ENCODE data around the gene MATK. TPM values are rescaled to one million over a fixed set of nuclear protein-coding genes. Genes with fewer than 3 reads are reported as not detected.

MATK gene
- total RNA-seq, 1 donor from 2014 or later: not detected

DNA sequence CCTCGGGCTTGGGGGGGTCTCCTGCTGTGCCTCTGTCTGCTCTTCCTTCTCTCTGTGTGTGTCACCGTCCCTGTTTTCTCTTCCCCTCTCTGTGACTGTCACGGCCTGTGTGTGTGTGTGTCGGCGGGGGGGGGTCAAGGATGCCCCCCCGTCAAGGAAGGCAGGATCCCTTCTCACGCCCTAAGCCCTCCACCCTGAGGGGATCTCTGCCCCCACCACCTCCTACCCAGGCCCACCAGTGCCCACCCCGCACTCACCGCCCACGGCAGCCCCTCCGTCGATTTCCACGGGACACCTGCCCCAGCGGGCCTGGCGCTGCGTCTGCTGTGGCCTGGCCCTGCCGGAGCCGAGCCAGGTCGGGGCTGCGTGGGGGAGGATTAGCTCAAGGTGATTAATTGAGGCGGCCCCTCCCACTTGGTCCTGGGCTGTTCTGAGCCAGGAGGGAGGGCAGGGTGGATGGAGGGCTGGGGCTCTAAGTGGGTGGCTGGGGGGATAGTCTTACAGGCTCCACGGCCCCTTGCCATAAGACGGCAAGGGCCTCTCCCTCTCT lies 14.2 kb downstream of the MATK start, which contains the start of gene RAX2:
Gene RAX2, minus strand, starts transcription at position 323 of the 550 bp plus-strand sequence. CDS start 486 bp downstream, outside the sequence.
- Mint-ChIP-seq H3K27ac (ENCODE audit: unreplicated experiment) (no peak within 1 kb of the TSS), H3K9me3 (ENCODE audit: unreplicated experiment) (no peaks in the 10 kb centered on the region), H3K4me1 (ENCODE audit: low read depth, unreplicated experiment) (no peaks in the 10 kb centered on the region), H3K36me3 (ENCODE audit: low read depth, unreplicated experiment) (peaks cover 3% of the 10 kb centered on the region), H3K4me3 (ENCODE audit: unreplicated experiment) (no peak within 1 kb of the TSS), H3K27me3 (ENCODE audit: low read depth, unreplicated experiment) (peaks cover 16% of the 10 kb centered on the region)
- H3K27ac ChIP-seq (ENCODE audit: low read depth, low read length): no peak within 1 kb of the TSS
- no peak within 1 kb of the TSS for H3K4me2 ChIP-seq (ENCODE audit: low read length)
- no peaks in the 10 kb centered on the region for H3K9me3 ChIP-seq (ENCODE audit: insufficient read depth, low read depth, low read length)
- FAIRE-seq: no peak
- TF ChIP-seq, protein P1, sequence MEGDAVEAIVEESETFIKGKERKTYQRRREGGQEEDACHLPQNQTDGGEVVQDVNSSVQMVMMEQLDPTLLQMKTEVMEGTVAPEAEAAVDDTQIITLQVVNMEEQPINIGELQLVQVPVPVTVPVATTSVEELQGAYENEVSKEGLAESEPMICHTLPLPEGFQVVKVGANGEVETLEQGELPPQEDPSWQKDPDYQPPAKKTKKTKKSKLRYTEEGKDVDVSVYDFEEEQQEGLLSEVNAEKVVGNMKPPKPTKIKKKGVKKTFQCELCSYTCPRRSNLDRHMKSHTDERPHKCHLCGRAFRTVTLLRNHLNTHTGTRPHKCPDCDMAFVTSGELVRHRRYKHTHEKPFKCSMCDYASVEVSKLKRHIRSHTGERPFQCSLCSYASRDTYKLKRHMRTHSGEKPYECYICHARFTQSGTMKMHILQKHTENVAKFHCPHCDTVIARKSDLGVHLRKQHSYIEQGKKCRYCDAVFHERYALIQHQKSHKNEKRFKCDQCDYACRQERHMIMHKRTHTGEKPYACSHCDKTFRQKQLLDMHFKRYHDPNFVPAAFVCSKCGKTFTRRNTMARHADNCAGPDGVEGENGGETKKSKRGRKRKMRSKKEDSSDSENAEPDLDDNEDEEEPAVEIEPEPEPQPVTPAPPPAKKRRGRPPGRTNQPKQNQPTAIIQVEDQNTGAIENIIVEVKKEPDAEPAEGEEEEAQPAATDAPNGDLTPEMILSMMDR (IDR thresholded peaks at IDR 0.05; ENCODE audit: insufficient read depth, low read depth, low read length): no peak
- TF ChIP-seq EZH2 (IDR thresholded peaks at IDR 0.05; ENCODE audit: insufficient read depth, low read length): no peak
- no peaks in the 10 kb centered on the region for H3K4me1 ChIP-seq (ENCODE audit: insufficient read depth, low read length)
- no peak within 1 kb of the TSS for H2AFZ ChIP-seq (ENCODE audit: low read depth, low read length)
- no peaks in the 10 kb centered on the region for H4K20me1 ChIP-seq (ENCODE audit: insufficient read depth, low read length)
- H3K27me3 ChIP-seq (ENCODE audit: insufficient read depth, low read length): no peaks in the 10 kb centered on the region
- no peak within 1 kb of the TSS for H3K4me3 ChIP-seq (ENCODE audit: insufficient read depth, low read depth, low read length)
- no peaks in the 10 kb centered on the region for H3K79me2 ChIP-seq (ENCODE audit: insufficient read depth, low read length)
- H3K36me3 ChIP-seq (ENCODE audit: insufficient read depth, low read length): no peaks in the 10 kb centered on the region
- no peak for DNase-seq (ENCODE audit: low read depth)
- no peak within 1 kb of the TSS for H3K9ac ChIP-seq (ENCODE audit: low read length)

DNA sequence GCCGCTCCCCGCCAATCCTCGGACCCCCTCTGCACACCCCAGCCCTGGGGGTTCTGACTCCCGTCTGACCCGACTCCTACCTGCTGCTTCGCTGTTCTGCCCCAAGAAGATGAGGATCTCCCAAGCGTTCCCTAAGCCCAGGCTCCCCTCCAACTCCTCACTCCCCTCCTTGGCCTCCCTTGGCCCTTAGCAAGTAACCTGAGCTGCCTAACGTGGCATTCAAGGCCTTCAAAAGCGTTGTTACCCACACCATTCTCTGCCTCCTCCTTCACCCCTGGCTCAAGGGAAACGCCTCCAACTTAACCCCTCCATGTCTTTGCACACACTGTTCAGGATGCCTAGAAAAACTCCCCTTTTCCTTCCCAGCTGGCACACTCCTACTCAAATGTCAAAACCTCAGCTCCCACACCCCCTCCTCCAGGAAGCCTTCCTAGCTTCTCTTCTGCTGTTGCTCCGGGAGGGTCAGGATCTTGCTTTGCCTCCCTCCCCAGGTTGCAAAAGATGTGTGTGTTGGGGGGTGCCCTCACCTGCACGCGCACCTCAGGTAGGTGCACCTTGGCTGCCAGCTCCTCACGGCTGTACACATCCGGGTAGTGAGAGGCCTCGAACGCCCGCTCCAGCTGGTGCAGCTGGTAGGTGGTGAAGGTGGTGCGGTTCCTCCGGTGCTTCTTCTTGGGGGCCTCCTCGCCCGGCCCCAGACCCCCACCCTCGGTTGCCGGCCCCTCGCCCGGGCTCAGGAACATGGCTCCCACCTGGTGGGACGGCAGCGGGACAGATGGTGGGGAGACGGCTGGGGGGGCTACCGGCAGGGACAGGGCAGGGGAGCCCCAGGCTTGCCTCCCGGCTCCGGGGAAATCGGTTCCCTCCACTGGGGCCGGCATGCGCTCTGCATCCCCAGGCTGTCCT lies 14.9 kb downstream of the MATK start:
- H3K27ac Mint-ChIP-seq (ENCODE audit: unreplicated experiment): no peak overlapping the region
- no peak for FAIRE-seq

More for the DNA sequence above, 14.9 kb downstream of the MATK start:
- Histone ChIP-seq H3K9me3 (ENCODE audit: insufficient read depth, low read depth, low read length) (no peaks in the 10 kb centered on the region), H3K27ac (ENCODE audit: low read depth, low read length) (no peak overlapping the region), H4K20me1 (ENCODE audit: insufficient read depth, low read length) (no peaks in the 10 kb centered on the region), H3K79me2 (ENCODE audit: insufficient read depth, low read length) (no peaks in the 10 kb centered on the region), H3K4me2 (ENCODE audit: low read length) (no peak overlapping the region), H3K4me3 (ENCODE audit: insufficient read depth, low read depth, low read length) (no peak overlapping the region), H3K27me3 (ENCODE audit: insufficient read depth, low read length) (no peaks in the 10 kb centered on the region), H3K9ac (ENCODE audit: low read length) (no peak overlapping the region), H3K36me3 (ENCODE audit: insufficient read depth, low read length) (no peaks in the 10 kb centered on the region), H3K4me1 (ENCODE audit: insufficient read depth, low read length) (no peaks in the 10 kb centered on the region), H2AFZ (ENCODE audit: low read depth, low read length) (no peak overlapping the region)
- Mint-ChIP-seq H3K9me3 (ENCODE audit: unreplicated experiment) (no peaks in the 10 kb centered on the region), H3K27me3 (ENCODE audit: low read depth, unreplicated experiment) (peaks cover 16% of the 10 kb centered on the region), H3K36me3 (ENCODE audit: low read depth, unreplicated experiment) (peaks cover 3% of the 10 kb centered on the region), H3K4me1 (ENCODE audit: low read depth, unreplicated experiment) (no peaks in the 10 kb centered on the region), H3K4me3 (ENCODE audit: unreplicated experiment) (no peak overlapping the region)
- no peak for DNase-seq (ENCODE audit: low read depth)
- TF ChIP-seq, protein P1 (IDR thresholded peaks at IDR 0.05; ENCODE audit: insufficient read depth, low read depth, low read length): no peak
- TF ChIP-seq EZH2 (IDR thresholded peaks at IDR 0.05; ENCODE audit: insufficient read depth, low read length): no peak
